IMR-90 (cell line): ENCODE results near the gene NSD2. TPM values are rescaled to one million over a fixed set of nuclear protein-coding genes. Genes with fewer than 3 reads are reported as not detected.

Source experiments
- ATAC-seq: fragments of 200-7000 bp; cut with Tn5 transposase; 2 replicates; pipeline ENCODE4 v1.9.1; 2020; ENCODE audit warnings: low read depth, mild to moderate bottlenecking, moderate library complexity
- BruUV-seq: library from RNA; stranded (reverse); fragments of 400-500 nt; replicated peaks from 2 replicates; lab custom pipeline; 2021; lab: Mats Ljungman, UMichigan
- CTCF ChIA-PET: fragments of 300-600 bp; formaldehyde crosslinking; extraction: SDS; loops from one replicate; lab custom pipeline; 2021; ENCODE audit warnings: antibody characterized with exemption; lab: Yijun Ruan, JAX
- POLR2A ChIA-PET: fragments of 300-600 bp; sonication (Branson Sonifier 250); formaldehyde crosslinking; loops from one replicate; lab custom pipeline; 2022; ENCODE audit warnings: antibody characterized with exemption; ENCODE audit not compliant: unreplicated experiment; lab: Charles Lee
- DNase-seq: peaks from one replicate; pipeline ENCODE4 v3.0.0; 2013
- H2AFZ ChIP-seq: replicated peaks from 2 replicates; pipeline ENCODE3; 2013; ENCODE audit warnings: low read length, mild to moderate bottlenecking; ENCODE audit not compliant: poor library complexity
- H2AK5ac ChIP-seq: 2 replicates; pipeline ENCODE4 v1.6.1; 2013; ENCODE audit warnings: low read depth, low read length, inconsistent platforms
- H2AK9ac ChIP-seq: replicated peaks from 2 replicates; pipeline ENCODE3; 2013; ENCODE audit warnings: mild to moderate bottlenecking, low read depth, low read length, moderate library complexity; ENCODE audit not compliant: poor library complexity
- H2BK120ac ChIP-seq: 2 replicates; pipeline ENCODE4 v1.6.1; 2013; ENCODE audit warnings: low read depth, low read length, inconsistent platforms
- H2BK15ac ChIP-seq: 3 replicates; pipeline ENCODE4 v1.6.1; 2013; ENCODE audit warnings: low read depth, low read length, inconsistent platforms
- H2BK20ac ChIP-seq: 2 replicates; pipeline ENCODE4 v1.6.1; 2013; ENCODE audit warnings: low read depth, mild to moderate bottlenecking, inconsistent platforms, low read length, moderate library complexity
- H2BK5ac ChIP-seq: 2 replicates; pipeline ENCODE4 v1.6.1; 2013; ENCODE audit warnings: mild to moderate bottlenecking, low read depth, low read length, inconsistent platforms; ENCODE audit not compliant: poor library complexity, severe bottlenecking
- H3K14ac ChIP-seq: replicated peaks from 2 replicates; pipeline ENCODE4 v1.6.1; 2013; ENCODE audit warnings: low read depth, low read length, inconsistent platforms
- H3K18ac ChIP-seq: 2 replicates; pipeline ENCODE4 v1.6.1; 2013; ENCODE audit warnings: low read depth, low read length, control low read depth
- H3K23ac ChIP-seq: 2 replicates; pipeline ENCODE4 v1.6.1; 2013; ENCODE audit warnings: low read depth, low read length, inconsistent platforms
- H3K27ac ChIP-seq: 2 replicates; pipeline ENCODE4 v1.5.1; 2013; ENCODE audit warnings: mild to moderate bottlenecking, control low read depth, low read length; ENCODE audit not compliant: insufficient read depth
- H3K27me3 ChIP-seq: 2 replicates; pipeline ENCODE4 v1.6.1; 2013; ENCODE audit warnings: low read length; ENCODE audit not compliant: control insufficient read depth, insufficient read depth
- H3K36me3 ChIP-seq: 2 replicates; pipeline ENCODE4 v1.6.1; 2013; ENCODE audit warnings: low read length, mixed read lengths; ENCODE audit not compliant: control insufficient read depth, insufficient read depth
- H3K4ac ChIP-seq: 2 replicates; pipeline ENCODE4 v1.6.1; 2013; ENCODE audit warnings: low read depth, low read length, inconsistent platforms
- H3K4me1 ChIP-seq: 2 replicates; pipeline ENCODE4 v1.6.1; 2013; ENCODE audit warnings: low read length, mixed read lengths; ENCODE audit not compliant: control insufficient read depth, insufficient read depth
- H3K4me2 ChIP-seq: 2 replicates; pipeline ENCODE4 v1.6.1; 2013; ENCODE audit warnings: low read depth, mild to moderate bottlenecking, control low read depth, low read length, moderate library complexity
- H3K4me3 ChIP-seq: 2 replicates; pipeline ENCODE4 v1.5.1; 2013; ENCODE audit warnings: low read depth, mild to moderate bottlenecking, control low read depth, low read length, moderate library complexity; ENCODE audit not compliant: insufficient read depth
- H3K56ac ChIP-seq: 2 replicates; pipeline ENCODE4 v1.6.1; 2013; ENCODE audit warnings: low read length, inconsistent platforms; ENCODE audit not compliant: insufficient read depth; ENCODE audit errors: extremely low read depth
- H3K79me1 ChIP-seq, 2 experiments: 2 replicates each; pipeline ENCODE4 v1.6.1; 2013; ENCODE audit warnings: low read length in 2 of 2, inconsistent platforms in 1 of 2, low read depth in 1 of 2
- H3K9ac ChIP-seq: 2 replicates; pipeline ENCODE4 v1.6.1; 2013; ENCODE audit warnings: low read depth, low read length, control low read depth
- H3K9me1 ChIP-seq: 2 replicates; pipeline ENCODE4 v1.6.1; 2013; ENCODE audit warnings: low read length, inconsistent platforms; ENCODE audit not compliant: insufficient read depth
- H3K9me3 ChIP-seq: 2 replicates; pipeline ENCODE4 v1.6.1; 2013; ENCODE audit warnings: low read length; ENCODE audit not compliant: control insufficient read depth, insufficient read depth
- H4K20me1 ChIP-seq: 2 replicates; pipeline ENCODE4 v1.6.1; 2013; ENCODE audit warnings: low read length, inconsistent platforms; ENCODE audit not compliant: insufficient read depth
- H4K5ac ChIP-seq: 2 replicates; pipeline ENCODE4 v1.6.1; 2013; ENCODE audit warnings: mild to moderate bottlenecking, low read depth, low read length, control low read depth
- H4K8ac ChIP-seq, 2 experiments: 2 replicates each; pipeline ENCODE4 v1.6.1; 2013; ENCODE audit warnings: low read depth in 2 of 2, low read length in 2 of 2, control low read depth in 1 of 2, inconsistent platforms in 1 of 2
- H4K91ac ChIP-seq: 2 replicates; pipeline ENCODE4 v1.6.1; 2013; ENCODE audit warnings: low read depth, low read length, inconsistent platforms; ENCODE audit not compliant: insufficient read depth
- BHLHE40 ChIP-seq: fragments of 150-350 bp; IDR thresholded peaks from 2 replicates; pipeline ENCODE4 v1.6.1; 2016; ENCODE audit warnings: mild to moderate bottlenecking, low read depth, low read length
- CEBPB ChIP-seq: IDR thresholded peaks from 2 replicates; pipeline ENCODE4 v1.6.1; 2012; ENCODE audit warnings: low read depth, low read length, improper control_type of control experiment
- FOS ChIP-seq: fragments of 150-350 bp; IDR thresholded peaks from 2 replicates; pipeline ENCODE4 v1.6.1; 2016; ENCODE audit warnings: low read depth, low read length
- MAFK ChIP-seq: IDR thresholded peaks from 2 replicates; pipeline ENCODE4 v1.6.1; 2012; ENCODE audit warnings: low read depth, low read length, improper control_type of control experiment
- MAZ ChIP-seq: IDR thresholded peaks from 2 replicates; pipeline ENCODE4 v1.6.1; 2012; ENCODE audit warnings: low read depth, mild to moderate bottlenecking, low read length, improper control_type of control experiment, moderate library complexity, borderline replicate concordance
- MXI1 ChIP-seq: IDR thresholded peaks from 2 replicates; pipeline ENCODE4 v1.6.1; 2012; ENCODE audit warnings: low read depth, mild to moderate bottlenecking, low read length, moderate library complexity, borderline replicate concordance
- NFE2L2 ChIP-seq: fragments of 150-350 bp; IDR thresholded peaks from 2 replicates; pipeline ENCODE4 v1.6.1; 2016; ENCODE audit warnings: low read depth, mild to moderate bottlenecking, low read length
- POLR2A ChIP-seq: IDR thresholded peaks from 2 replicates; pipeline ENCODE4 v1.6.1; 2012; ENCODE audit warnings: mild to moderate bottlenecking, low read depth, low read length
- RAD21 ChIP-seq: IDR thresholded peaks from 2 replicates; pipeline ENCODE4 v1.6.1; 2012; ENCODE audit warnings: low read length, improper control_type of control experiment
- RCOR1 ChIP-seq: IDR thresholded peaks from 2 replicates; pipeline ENCODE4 v1.6.1; 2012; ENCODE audit warnings: mild to moderate bottlenecking, low read length, improper control_type of control experiment; ENCODE audit not compliant: insufficient replicate concordance
- RFX5 ChIP-seq: IDR thresholded peaks from 2 replicates; pipeline ENCODE4 v1.8.0; 2012; ENCODE audit warnings: low read depth, mild to moderate bottlenecking, low read length, moderate library complexity
- SMC3 ChIP-seq: fragments of 150-350 bp; IDR thresholded peaks from 2 replicates; pipeline ENCODE4 v1.6.1; 2016; ENCODE audit warnings: low read depth, mild to moderate bottlenecking, antibody characterized with exemption, low read length, moderate library complexity
- WGBS, 2 experiments: methylation state at CpG; one replicate each; pipeline versions ENCODE4 v1.1.5 to v1.1.7; 2013; ENCODE audit warnings: missing lambda C conversion rate in 2 of 2; ENCODE audit not compliant: insufficient read length in 1 of 2; ENCODE audit errors: extremely low coverage in 2 of 2; 5-methylcytosine and 5-hydroxymethylcytosine counted together
- dilution Hi-C: fragments of 300-500 bp; cut with HindIII; formaldehyde crosslinking; loops from one replicate; pipeline ENCODE4 v1.14.3; 2018; ENCODE audit warnings: low sequenced_read_pairs; ENCODE audit not compliant: unreplicated experiment
- in situ Hi-C: fragments of 300-500 bp; cut with MboI; formaldehyde crosslinking; loops from 3 replicates; pipeline ENCODE4 v1.14.3; 2019; ENCODE audit warnings: low sequenced_read_pairs, inconsistent platforms, mixed read lengths
- intact Hi-C: fragments of 100-400 bp; cut with micrococcal nuclease; formaldehyde crosslinking; loops from 2 replicates; pipeline ENCODE4 v1.10.0; 2022
- polyA plus RNA-seq, 3 experiments: library from polyadenylated mRNA; depleted of rRNA; stranded (reverse); fragments of >200 nt; gene quantifications; 2 replicates each; pipeline ENCODE4 v1.2.3, GENCODE V29; 2012; ENCODE audit warnings: low replicate concordance in 1 of 3
- total RNA-seq: library from RNA; depleted of rRNA; stranded (reverse); fragments of >200 nt; gene quantifications from 2 replicates; pipeline ENCODE4 v1.2.3, GENCODE V29; 2012
- TF ChIP-seq, protein P1 (sequence below): fragments of 150-350 bp; IDR thresholded peaks from 2 replicates; pipeline ENCODE4 v1.6.1; 2017; ENCODE audit warnings: mild to moderate bottlenecking, antibody characterized with exemption, low read length, low read depth
- TF ChIP-seq, protein P2 (sequence below): conservative IDR thresholded peaks from 2 replicates; pipeline ENCODE4 v1.5.1; 2012; ENCODE audit warnings: mild to moderate bottlenecking, low read depth, low read length, improper control_type of control experiment
- TF ChIP-seq, protein P3 (sequence below): fragments of 150-350 bp; IDR thresholded peaks from 2 replicates; pipeline ENCODE4 v1.6.1; 2016; ENCODE audit warnings: low read depth, mild to moderate bottlenecking, low read length, moderate library complexity, borderline replicate concordance

The NSD2 gene
- total and polyA plus RNA-seq, 2 of the 4 experiments (the other 2 are of a cell fraction), result 35.9 to 68.1 TPM

DNA sequence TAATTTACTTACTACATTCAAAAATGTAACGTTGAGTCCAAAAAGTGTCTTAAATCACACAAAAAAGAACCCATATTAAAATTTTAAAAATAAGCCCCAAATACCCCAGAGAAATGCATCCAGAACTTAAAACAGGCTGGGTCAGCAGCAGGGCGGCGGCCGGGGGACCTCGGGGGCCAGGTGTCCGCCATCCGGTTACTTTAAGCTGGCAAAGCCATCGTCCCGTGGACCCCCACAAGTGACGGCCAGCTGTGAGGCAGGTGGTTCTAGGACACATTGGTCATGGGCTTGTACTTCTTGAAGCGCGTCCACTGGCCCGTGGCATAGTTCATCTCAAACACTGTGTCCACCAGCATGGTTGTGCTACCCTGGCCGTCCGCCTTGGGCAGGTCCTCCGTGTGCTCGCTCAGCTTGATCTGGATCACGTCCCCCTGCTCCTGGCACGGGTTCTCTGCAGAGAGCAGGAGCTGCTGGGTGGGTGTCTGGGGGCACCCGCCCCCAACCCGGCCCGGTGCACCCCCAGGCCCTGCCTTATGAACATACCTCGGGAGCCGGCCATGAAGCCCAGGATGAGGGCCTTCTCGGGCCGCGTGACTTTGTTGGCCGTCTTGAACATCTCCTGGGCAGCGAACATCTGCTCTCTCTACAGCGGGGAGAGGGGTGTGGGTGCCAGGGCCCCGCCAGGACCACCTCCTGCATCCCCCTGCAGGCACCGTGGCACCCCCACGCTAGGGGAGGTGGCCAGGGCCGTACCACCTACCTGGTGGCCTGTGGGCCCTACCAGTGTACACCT lies 112.1 kb downstream of the NSD2 start:
- POLR2A ChIA-PET, result no interaction called here
- intact Hi-C loops, result no loop called here
- H3K4ac ChIP-seq, result no peak overlapping the region
- no peak overlapping the region for H2BK5ac ChIP-seq
- H3K4me1 ChIP-seq, result no peaks in the 10 kb centered on the region
- H3K4me2 ChIP-seq, result no peak overlapping the region
- no peak overlapping the region for H4K8ac ChIP-seq
- H3K14ac ChIP-seq, result no peak overlapping the region
- H3K23ac ChIP-seq, result no peak overlapping the region
- no peak overlapping the region for H3K18ac ChIP-seq
- H4K5ac ChIP-seq, result no peak overlapping the region
- TSS peak; percentile 82 for BruUV-seq
- no peak overlapping the region for H2AFZ ChIP-seq
- 99% methylated on average over 16 of the region's 34 CpGs; no CpG with 5 or more reads in 1 of the 2 experiments for WGBS, 2 experiments
- H4K20me1 ChIP-seq, result peaks cover 8% of the 10 kb centered on the region
- no peak overlapping the region for H3K9ac ChIP-seq
- CTCF ChIA-PET, result no interaction called here
- H3K4me3 ChIP-seq, result no peak overlapping the region
- H3K36me3 ChIP-seq, result peaks cover 83% of the 10 kb centered on the region
- no peak overlapping the region for H2AK5ac ChIP-seq
- no peaks in the 10 kb centered on the region; the same call in 1 of the 2 replicates for H3K9me1 ChIP-seq
- no peak overlapping the region for H2AK9ac ChIP-seq
- in situ Hi-C loops, result no loop called here
- H3K79me1 ChIP-seq, result peaks cover 0 to 16% of the 10 kb centered on the region in 2 experiments; a peak in 2 of 4 replicates
- H3K27ac ChIP-seq, result no peak overlapping the region
- H2BK15ac ChIP-seq, result no peak overlapping the region
- ATAC-seq (no peak), DNase-seq (no peak)
- H3K27me3 ChIP-seq, result no peaks in the 10 kb centered on the region
- no peak overlapping the region for H2BK20ac ChIP-seq
- H3K56ac ChIP-seq, result no peak overlapping the region
- H3K9me3 ChIP-seq, result no peaks in the 10 kb centered on the region
- TF ChIP-seq, protein P1, sequence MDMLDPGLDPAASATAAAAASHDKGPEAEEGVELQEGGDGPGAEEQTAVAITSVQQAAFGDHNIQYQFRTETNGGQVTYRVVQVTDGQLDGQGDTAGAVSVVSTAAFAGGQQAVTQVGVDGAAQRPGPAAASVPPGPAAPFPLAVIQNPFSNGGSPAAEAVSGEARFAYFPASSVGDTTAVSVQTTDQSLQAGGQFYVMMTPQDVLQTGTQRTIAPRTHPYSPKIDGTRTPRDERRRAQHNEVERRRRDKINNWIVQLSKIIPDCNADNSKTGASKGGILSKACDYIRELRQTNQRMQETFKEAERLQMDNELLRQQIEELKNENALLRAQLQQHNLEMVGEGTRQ, result no peak
- TF ChIP-seq POLR2A (no peak), RCOR1 (no peak), FOS (no peak), MAFK (no peak), RAD21 (no peak), BHLHE40 (no peak), RFX5 (no peak), CEBPB (no peak), MXI1 (no peak), NFE2L2 (no peak), MAZ (no peak), SMC3 (no peak)
- TF ChIP-seq, protein P2, sequence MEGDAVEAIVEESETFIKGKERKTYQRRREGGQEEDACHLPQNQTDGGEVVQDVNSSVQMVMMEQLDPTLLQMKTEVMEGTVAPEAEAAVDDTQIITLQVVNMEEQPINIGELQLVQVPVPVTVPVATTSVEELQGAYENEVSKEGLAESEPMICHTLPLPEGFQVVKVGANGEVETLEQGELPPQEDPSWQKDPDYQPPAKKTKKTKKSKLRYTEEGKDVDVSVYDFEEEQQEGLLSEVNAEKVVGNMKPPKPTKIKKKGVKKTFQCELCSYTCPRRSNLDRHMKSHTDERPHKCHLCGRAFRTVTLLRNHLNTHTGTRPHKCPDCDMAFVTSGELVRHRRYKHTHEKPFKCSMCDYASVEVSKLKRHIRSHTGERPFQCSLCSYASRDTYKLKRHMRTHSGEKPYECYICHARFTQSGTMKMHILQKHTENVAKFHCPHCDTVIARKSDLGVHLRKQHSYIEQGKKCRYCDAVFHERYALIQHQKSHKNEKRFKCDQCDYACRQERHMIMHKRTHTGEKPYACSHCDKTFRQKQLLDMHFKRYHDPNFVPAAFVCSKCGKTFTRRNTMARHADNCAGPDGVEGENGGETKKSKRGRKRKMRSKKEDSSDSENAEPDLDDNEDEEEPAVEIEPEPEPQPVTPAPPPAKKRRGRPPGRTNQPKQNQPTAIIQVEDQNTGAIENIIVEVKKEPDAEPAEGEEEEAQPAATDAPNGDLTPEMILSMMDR, result no peak
- TF ChIP-seq, protein P3, sequence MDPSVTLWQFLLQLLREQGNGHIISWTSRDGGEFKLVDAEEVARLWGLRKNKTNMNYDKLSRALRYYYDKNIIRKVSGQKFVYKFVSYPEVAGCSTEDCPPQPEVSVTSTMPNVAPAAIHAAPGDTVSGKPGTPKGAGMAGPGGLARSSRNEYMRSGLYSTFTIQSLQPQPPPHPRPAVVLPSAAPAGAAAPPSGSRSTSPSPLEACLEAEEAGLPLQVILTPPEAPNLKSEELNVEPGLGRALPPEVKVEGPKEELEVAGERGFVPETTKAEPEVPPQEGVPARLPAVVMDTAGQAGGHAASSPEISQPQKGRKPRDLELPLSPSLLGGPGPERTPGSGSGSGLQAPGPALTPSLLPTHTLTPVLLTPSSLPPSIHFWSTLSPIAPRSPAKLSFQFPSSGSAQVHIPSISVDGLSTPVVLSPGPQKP, result no peak
- no peak overlapping the region for H2BK120ac ChIP-seq
- dilution Hi-C loops, result no loop called here
- H4K91ac ChIP-seq, result no peak overlapping the region
